SK-N-MC (cell line): ENCODE measurements around the gene JCHAIN.
"Not testable (repeated sequence)": the region's sequence is repeated elsewhere in the genome, so short reads cannot be mapped to it uniquely, and the experiment has no call there.

Source experiments
- DNase-seq: peaks from one replicate; pipeline ENCODE4 v3.0.0-alpha.2; 2011; ENCODE audit warnings: low read depth, low spot score
- H3K27ac ChIP-seq: fragments of 200-600 bp; sonication (generic); 2 replicates; pipeline ENCODE4 v1.5.1; 2016; ENCODE audit warnings: mixed run types
- H3K36me3 ChIP-seq: fragments of 200-600 bp; sonication (generic); 2 replicates; pipeline ENCODE4 v1.6.1; 2017; ENCODE audit warnings: antibody characterized with exemption, low read length, mixed read lengths; ENCODE audit not compliant: insufficient read depth
- H3K4me3 ChIP-seq: fragments of 200-600 bp; sonication (generic); 2 replicates; pipeline ENCODE4 v1.5.1; 2016
- H3K9ac ChIP-seq: fragments of 200-600 bp; sonication (generic); 2 replicates; pipeline ENCODE4 v1.8.0; 2017; ENCODE audit warnings: mixed run types, mixed read lengths; ENCODE audit not compliant: insufficient read length
- H3K9me3 ChIP-seq: fragments of 200-600 bp; sonication (generic); 2 replicates; pipeline ENCODE4 v1.6.1; 2017; ENCODE audit warnings: low read depth, mild to moderate bottlenecking, antibody characterized with exemption, low read length, moderate library complexity, mixed read lengths
- EZH2 ChIP-seq: fragments of 200-600 bp; sonication (generic); IDR thresholded peaks from one replicate; pipeline ENCODE4 v1.6.1; 2017; ENCODE audit warnings: antibody characterized with exemption
- FOXP2 ChIP-seq: optimal IDR thresholded peaks from 2 replicates; pipeline ENCODE3; 2011; ENCODE audit warnings: mild to moderate bottlenecking, moderate library complexity; ENCODE audit not compliant: insufficient read depth; ENCODE audit errors: extremely low read length, control extremely low read depth
- POLR2AphosphoS5 ChIP-seq: IDR thresholded peaks from 2 replicates; pipeline ENCODE4 v1.6.1; 2012; ENCODE audit warnings: mild to moderate bottlenecking, low read depth, low read length, borderline replicate concordance

The JCHAIN gene

DNA sequence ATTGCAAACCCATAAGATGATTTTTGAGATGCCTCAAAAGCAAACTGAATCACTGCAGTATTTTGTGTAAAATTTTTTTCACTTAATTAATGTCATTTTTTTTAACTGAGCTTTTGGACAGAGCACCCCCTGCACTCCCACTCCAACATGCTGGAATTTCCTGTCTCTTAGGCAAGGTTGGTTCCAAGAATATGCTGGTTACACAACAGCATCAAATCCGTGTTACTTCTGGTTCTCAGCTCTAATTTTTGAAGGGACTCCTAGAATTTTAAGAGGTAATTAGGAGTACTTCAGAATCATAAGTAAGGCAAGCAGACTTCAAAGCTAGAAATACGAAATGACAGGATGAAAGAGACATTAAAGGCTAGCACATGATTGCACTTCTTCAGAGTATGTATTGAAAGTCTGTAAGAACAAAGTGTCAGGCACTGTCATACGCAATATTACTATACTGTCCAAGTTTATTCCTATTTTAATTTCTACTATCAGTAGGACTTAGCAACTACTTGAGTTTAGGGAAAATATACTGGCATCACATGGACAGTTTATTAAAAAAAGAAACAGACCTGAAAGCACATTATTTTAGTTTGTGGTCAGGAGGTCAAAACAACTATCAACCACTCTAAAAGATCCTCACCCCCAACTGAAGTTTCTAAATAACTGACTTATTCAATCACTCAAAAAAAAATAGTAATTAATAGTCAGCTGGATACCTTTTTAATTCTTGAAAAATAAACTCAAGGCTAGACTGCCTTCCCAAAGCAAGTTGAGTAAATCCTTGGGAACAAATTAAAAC lies 1.6 kb upstream of the JCHAIN start:
- peak; percentile 22 for DNase-seq
- Histone ChIP-seq H3K9ac (no peak overlapping the region), H3K9me3 (no peaks in the 10 kb centered on the region), H3K27ac (peak overlapping the region; percentile 42; the same call in 1 of the 2 replicates), H3K4me3 (no peak overlapping the region), H3K36me3 (no peaks in the 10 kb centered on the region)
- TF ChIP-seq POLR2AphosphoS5: no peak
- no peak for TF ChIP-seq FOXP2
- TF ChIP-seq EZH2: no peak

GRCh38 chr4:70661309-70661922 lies 4.9 kb downstream of the JCHAIN start:
- not testable (repeated sequence) for H3K36me3 ChIP-seq, H3K9me3 ChIP-seq, H3K4me3 ChIP-seq, DNase-seq, H3K9ac ChIP-seq, H3K27ac ChIP-seq

DNA sequence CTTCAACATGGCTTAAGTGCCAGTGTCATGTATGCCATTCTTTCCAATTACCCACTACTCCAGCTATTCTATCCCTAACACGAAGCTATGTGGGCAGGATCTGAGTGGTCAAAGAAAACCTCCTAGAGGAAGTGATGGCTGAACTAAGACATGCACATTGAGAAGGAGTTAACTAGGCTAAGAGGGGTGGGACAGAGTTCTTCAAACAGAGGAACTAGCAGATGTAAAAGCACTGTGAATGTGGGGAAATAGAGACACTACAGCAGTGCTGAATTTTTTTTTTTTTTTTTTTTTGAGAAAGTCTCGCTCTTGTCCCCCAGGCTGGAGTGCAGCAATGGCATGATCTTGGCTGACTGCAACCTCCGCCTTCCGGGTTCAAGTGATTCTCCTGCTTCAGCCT lies 6.2 kb downstream of the JCHAIN start:
- Histone ChIP-seq H3K27ac (no peak overlapping the region), H3K36me3 (no peaks in the 10 kb centered on the region), H3K4me3 (no peak overlapping the region), H3K9ac (no peak overlapping the region), H3K9me3 (no peaks in the 10 kb centered on the region)
- TF ChIP-seq FOXP2 (no peak), EZH2 (no peak), POLR2AphosphoS5 (no peak)
- no peak for DNase-seq

- Histone ChIP-seq H3K27ac (no peak overlapping the region), H3K36me3 (no peaks in the 10 kb centered on the region), H3K9me3 (no peaks in the 10 kb centered on the region), H3K9ac (no peak overlapping the region), H3K4me3 (no peak overlapping the region)
- TF ChIP-seq POLR2AphosphoS5 (no peak), FOXP2 (no peak), EZH2 (no peak)
- no peak for DNase-seq
Measured at GRCh38 chr4:70658418-70658817, 7.9 kb downstream of the JCHAIN start.

DNA sequence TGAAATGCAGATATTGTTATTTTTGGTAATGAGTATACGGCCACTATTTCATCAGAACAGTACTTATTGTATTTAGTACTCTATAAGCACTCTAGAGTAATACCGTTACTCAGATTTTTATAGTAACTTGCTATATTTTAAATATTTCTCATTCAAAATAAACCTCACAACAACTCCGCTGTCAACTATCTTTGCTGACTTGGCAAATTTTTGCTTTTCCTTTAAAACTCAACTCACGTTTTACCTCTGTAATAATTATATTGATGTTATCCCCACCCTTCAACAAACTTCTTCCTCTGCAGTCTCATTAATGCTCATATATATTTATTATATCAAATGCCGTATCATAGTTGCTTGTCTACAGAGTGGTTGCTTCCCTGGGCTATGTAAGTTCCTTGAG lies 9.0 kb downstream of the JCHAIN start:
- no peak for TF ChIP-seq EZH2
- TF ChIP-seq POLR2AphosphoS5: no peak
- TF ChIP-seq FOXP2: no peak
- H3K9ac ChIP-seq: no peak overlapping the region
- no peak overlapping the region for H3K4me3 ChIP-seq
- no peak for DNase-seq
- H3K9me3 ChIP-seq: no peaks in the 10 kb centered on the region
- H3K27ac ChIP-seq: no peak overlapping the region
- no peaks in the 10 kb centered on the region for H3K36me3 ChIP-seq

DNA sequence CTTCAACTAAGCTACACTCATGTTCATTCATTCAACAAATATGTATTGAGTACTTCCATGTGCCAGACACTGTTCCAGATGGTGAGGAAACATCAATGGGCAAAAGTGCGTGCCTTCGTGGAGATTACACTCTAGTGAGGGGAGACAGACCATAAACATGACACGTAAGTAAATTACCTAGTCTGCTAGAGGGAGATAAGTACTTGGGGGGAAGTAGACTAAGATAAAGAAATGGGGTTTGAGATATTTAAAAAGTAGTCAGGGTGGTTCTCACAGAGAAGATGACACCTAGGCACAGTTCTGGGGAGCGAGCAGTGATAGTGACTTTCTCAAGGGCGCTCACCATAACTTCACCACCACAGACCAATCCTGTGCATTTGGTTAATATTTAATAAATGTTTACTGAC lies 11.7 kb downstream of the JCHAIN start:
- H3K27ac ChIP-seq: no peak overlapping the region
- TF ChIP-seq FOXP2 (no peak), EZH2 (no peak), POLR2AphosphoS5 (no peak)
- no peak for DNase-seq

DNA sequence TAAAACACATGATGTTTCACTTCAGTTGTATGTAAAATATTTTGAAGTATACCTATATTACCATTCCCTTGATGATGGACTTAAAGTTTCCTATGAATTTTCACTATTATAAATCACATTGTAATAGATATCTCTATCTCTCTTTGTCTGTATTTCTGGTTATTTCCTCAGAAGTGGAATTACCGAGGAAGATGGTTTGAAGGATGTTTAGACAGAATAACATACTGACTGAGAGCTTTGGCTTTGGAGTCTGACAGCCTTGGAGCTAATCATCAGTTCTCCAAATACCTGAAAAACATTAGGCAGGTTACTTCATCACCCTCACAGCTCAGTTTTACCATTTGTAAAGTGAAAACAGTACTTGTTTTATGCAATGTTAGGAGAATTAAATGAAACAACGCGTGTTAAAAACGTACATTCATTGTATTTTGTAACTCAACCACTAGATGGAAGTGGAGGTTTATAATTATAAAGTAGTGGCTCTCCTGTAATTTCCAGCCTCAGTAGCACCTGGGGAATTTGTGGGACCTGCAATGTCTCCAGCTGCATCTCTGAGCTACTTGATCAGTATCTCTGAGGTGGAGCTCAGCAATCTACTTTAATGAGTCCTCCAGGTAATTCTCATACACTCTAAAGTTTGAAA lies 14.3 kb downstream of the JCHAIN start:
- TF ChIP-seq POLR2AphosphoS5 (no peak), EZH2 (no peak), FOXP2 (no peak)
- Histone ChIP-seq H3K36me3 (no peaks in the 10 kb centered on the region), H3K27ac (no peak overlapping the region), H3K4me3 (no peak overlapping the region), H3K9me3 (no peaks in the 10 kb centered on the region), H3K9ac (no peak overlapping the region)
- peak; percentile 50 for DNase-seq

More for the DNA sequence above, 11.7 kb downstream of the JCHAIN start:
- H3K9me3 ChIP-seq: no peaks in the 10 kb centered on the region
- H3K9ac ChIP-seq: no peak overlapping the region
- no peak overlapping the region for H3K4me3 ChIP-seq
- no peaks in the 10 kb centered on the region for H3K36me3 ChIP-seq

GRCh38 chr4:70650741-70651140 lies 15.6 kb downstream of the JCHAIN start:
- not testable (repeated sequence) for H3K36me3 ChIP-seq, H3K9ac ChIP-seq, H3K27ac ChIP-seq, DNase-seq, H3K9me3 ChIP-seq, H3K4me3 ChIP-seq
